Colonic mucosa (tissue), 4 donors: ENCODE data around the gene DNAJC18. TPM values are rescaled to one million over a fixed set of nuclear protein-coding genes. Genes with fewer than 3 reads are reported as not detected.

ENCODE experiments used
- DNase-seq: peaks from one replicate; pipeline ENCODE4 v3.0.0-alpha.2; 2020
- H3K27ac ChIP-seq: fragments of 200-600 bp; one replicate; pipeline ENCODE4 v1.8.0; 2021
- H3K27me3 ChIP-seq: fragments of 200-600 bp; one replicate; pipeline ENCODE4 v1.8.0; 2021
- H3K36me3 ChIP-seq: fragments of 200-600 bp; one replicate; pipeline ENCODE4 v1.8.0; 2021
- H3K4me1 ChIP-seq: fragments of 200-600 bp; one replicate; pipeline ENCODE4 v1.8.0; 2021; ENCODE audit warnings: mild to moderate bottlenecking
- H3K4me3 ChIP-seq: fragments of 200-600 bp; one replicate; pipeline ENCODE4 v1.8.0; 2021
- H3K9ac ChIP-seq, 2 donors: one replicate each; pipeline ENCODE4 v1.7.0; 2013; ENCODE audit warnings: control low read depth in 2 of 2, low read depth in 2 of 2, low read length in 2 of 2
- H3K9me3 ChIP-seq: fragments of 200-600 bp; one replicate; pipeline ENCODE4 v1.8.0; 2021
- CTCF ChIP-seq: fragments of 200-600 bp; IDR thresholded peaks from one replicate; pipeline ENCODE4 v1.8.0; 2022; ENCODE audit warnings: antibody characterized with exemption, mild to moderate bottlenecking
- intact Hi-C: fragments of 100-400 bp; cut with DNase I; formaldehyde crosslinking; loops from one replicate; pipeline ENCODE4 v1.14.1; 2022
- total RNA-seq, 2 donors: library from RNA; stranded (reverse); fragmentation: NEBNext Ultra II Directional in 1 of 2; extraction: Animal tissue kit (Norgen Biotek cat#: 25700) in 1 of 2; gene quantifications; one replicate each; pipeline ENCODE4 v1.2.1, GENCODE V29; 2021
- donor health status: healthy.
- donor health status: DM: no; HTN: no; CAD: no.
- donor health status: DM: no; HTN: no; CAD: no.

Gene DNAJC18
- total RNA-seq, 2 donors from 2014 or later: 3.6 to 5.7 TPM

- no peak for TF ChIP-seq CTCF
- no peak for DNase-seq
Measured at GRCh38 chr5:139378101-139378825, 61.1 kb downstream of the DNAJC18 start.

GRCh38 chr5:139377226-139377625, 62.1 kb downstream of the DNAJC18 start:
- TF ChIP-seq CTCF: no peak
- DNase-seq: no peak
- no peaks in the 10 kb centered on the region for H3K36me3 ChIP-seq
- no peak overlapping the region for H3K27ac ChIP-seq
- intact Hi-C loops: no loop called here
- no peaks in the 10 kb centered on the region for H3K27me3 ChIP-seq
- no peak overlapping the region for H3K4me3 ChIP-seq
- H3K4me1 ChIP-seq: peaks cover 7% of the 10 kb centered on the region
- H3K9ac ChIP-seq: no peak overlapping the region
- no peaks in the 10 kb centered on the region for H3K9me3 ChIP-seq

More at GRCh38 chr5:139378101-139378825, 61.1 kb downstream of the DNAJC18 start:
- Histone ChIP-seq H3K27me3 (no peaks in the 10 kb centered on the region), H3K36me3 (no peaks in the 10 kb centered on the region), H3K9ac (no peak overlapping the region), H3K9me3 (no peaks in the 10 kb centered on the region), H3K4me3 (no peak overlapping the region), H3K27ac (no peak overlapping the region), H3K4me1 (peaks cover 7% of the 10 kb centered on the region)
- intact Hi-C loops: no loop called here

GRCh38 chr5:139376364-139376763, 63.0 kb downstream of the DNAJC18 start:
- no peaks in the 10 kb centered on the region for H3K36me3 ChIP-seq
- intact Hi-C loops: no loop called here
- no peak for DNase-seq
- no peaks in the 10 kb centered on the region for H3K27me3 ChIP-seq
- no peak overlapping the region for H3K4me3 ChIP-seq
- no peak overlapping the region for H3K9ac ChIP-seq
- peaks cover 7% of the 10 kb centered on the region for H3K4me1 ChIP-seq
- H3K9me3 ChIP-seq: no peaks in the 10 kb centered on the region
- no peak overlapping the region for H3K27ac ChIP-seq
- no peak for TF ChIP-seq CTCF

- intact Hi-C loops: no loop called here
- no peak for TF ChIP-seq CTCF
- H3K27ac ChIP-seq: no peak overlapping the region
- no peaks in the 10 kb centered on the region for H3K36me3 ChIP-seq
- no peaks in the 10 kb centered on the region for H3K27me3 ChIP-seq
- no peaks in the 10 kb centered on the region for H3K9me3 ChIP-seq
- peaks cover 7% of the 10 kb centered on the region for H3K4me1 ChIP-seq
- no peak overlapping the region for H3K4me3 ChIP-seq
- no peak overlapping the region for H3K9ac ChIP-seq
- no peak for DNase-seq
Measured at GRCh38 chr5:139374909-139375308, 64.4 kb downstream of the DNAJC18 start.

- no peak for DNase-seq
- intact Hi-C loops: no loop called here
- H3K27ac ChIP-seq: peak overlapping the region; percentile 45
- H3K9ac ChIP-seq: no peak overlapping the region
- H3K4me3 ChIP-seq: no peak overlapping the region
- no peak for TF ChIP-seq CTCF
- peaks cover 6% of the 10 kb centered on the region for H3K36me3 ChIP-seq
- H3K27me3 ChIP-seq: no peaks in the 10 kb centered on the region
- H3K4me1 ChIP-seq: peaks cover 7% of the 10 kb centered on the region
- H3K9me3 ChIP-seq: no peaks in the 10 kb centered on the region
Measured at GRCh38 chr5:139371482-139372435, 67.6 kb downstream of the DNAJC18 start.
